GM19238 (cell line): ENCODE results near the gene AUP1.

ENCODE experiments used
- DNase-seq: peaks from one replicate; pipeline ENCODE4 v3.0.0; 2011; ENCODE audit warnings: low spot score; ENCODE audit not compliant: insufficient read length

Gene AUP1

GRCh38 chr2:74514368-74515270 is 14.9 kb downstream of the AUP1 start, which contains the start of gene TLX2:
Gene TLX2, plus strand, starts transcription at chr2:74514450. Its CDS starts 357 bp downstream, at chr2:74514807.
- DNase-seq: no peak

DNA sequence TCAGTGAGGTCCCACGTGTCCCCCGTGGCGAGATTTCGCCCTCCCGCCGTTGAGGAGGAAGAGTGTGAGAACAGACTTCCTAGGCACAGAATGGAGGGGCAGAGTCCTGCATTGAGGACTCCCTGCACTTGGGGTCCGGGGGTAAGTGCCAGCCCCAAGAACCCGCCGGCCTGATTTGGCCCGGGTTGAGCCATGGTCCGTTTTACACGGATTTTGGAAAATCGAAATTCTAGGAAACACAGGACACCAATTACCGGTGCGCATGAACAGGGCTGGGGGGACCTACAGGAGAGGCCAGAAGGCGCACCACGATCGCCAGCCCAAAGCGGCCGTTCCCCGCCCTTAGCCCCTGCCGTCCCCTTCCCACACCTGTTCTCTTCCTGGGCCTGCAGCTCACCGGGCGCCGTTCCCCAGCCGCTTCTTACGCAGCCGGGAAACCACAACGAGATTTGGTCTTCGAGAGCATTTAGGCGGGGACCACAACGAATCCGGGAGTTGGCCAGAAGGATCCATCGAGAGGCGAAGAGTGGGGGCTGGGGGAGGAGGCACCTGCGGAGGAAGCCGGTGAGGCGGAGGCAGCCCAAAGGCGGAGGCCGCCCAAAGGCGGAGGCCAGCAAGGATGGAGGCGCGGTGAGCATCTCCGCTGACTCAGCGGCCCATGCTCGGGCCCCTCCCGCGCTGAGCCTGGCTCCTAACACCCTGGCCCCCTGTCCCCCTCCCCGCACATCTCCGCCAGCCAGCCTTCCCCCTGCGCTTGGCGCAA is 15.7 kb downstream of the AUP1 start:
- no peak for DNase-seq

DNA sequence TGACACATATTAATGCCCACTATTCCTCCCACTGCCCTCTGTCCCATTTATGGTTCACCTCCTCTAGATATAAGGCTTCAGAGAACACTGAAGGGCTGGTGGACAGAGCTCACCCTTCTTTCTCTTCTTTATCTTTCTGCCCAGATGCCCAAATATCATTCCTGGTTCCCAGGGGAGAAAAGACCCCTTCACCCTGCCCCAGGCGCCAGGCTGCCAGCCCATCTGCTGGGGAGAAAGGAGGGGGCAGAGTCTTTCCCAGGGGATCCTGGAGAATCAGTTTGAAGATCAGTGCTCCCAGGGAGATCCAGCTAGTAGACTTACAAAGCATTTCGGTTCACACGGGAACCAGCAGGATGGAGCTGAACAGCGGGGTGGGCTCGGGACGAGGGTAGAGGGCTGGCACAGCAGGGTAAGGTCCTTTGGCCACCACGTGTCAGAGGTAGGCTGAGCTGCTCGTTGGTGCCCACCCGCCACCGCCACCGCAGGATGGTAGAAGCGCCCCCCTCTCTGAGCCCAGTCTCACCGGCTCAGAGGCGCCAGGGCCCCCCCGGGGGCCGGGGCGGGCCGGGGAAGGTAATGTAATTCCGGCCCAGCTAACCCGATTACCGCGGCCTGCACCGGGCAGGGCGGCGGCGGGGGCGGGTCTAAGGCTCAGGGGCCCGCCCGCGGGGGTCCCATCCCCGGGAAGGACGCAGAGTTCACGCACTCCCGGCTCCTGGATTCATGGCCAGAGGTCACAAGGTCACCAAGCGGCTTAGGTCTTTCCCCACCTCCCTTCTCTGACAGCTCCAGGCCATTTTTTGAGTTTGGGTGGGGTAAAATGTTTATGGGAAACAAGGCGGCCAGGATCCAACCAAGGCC is 16.5 kb downstream of the AUP1 start:
- DNase-seq: no peak

DNA sequence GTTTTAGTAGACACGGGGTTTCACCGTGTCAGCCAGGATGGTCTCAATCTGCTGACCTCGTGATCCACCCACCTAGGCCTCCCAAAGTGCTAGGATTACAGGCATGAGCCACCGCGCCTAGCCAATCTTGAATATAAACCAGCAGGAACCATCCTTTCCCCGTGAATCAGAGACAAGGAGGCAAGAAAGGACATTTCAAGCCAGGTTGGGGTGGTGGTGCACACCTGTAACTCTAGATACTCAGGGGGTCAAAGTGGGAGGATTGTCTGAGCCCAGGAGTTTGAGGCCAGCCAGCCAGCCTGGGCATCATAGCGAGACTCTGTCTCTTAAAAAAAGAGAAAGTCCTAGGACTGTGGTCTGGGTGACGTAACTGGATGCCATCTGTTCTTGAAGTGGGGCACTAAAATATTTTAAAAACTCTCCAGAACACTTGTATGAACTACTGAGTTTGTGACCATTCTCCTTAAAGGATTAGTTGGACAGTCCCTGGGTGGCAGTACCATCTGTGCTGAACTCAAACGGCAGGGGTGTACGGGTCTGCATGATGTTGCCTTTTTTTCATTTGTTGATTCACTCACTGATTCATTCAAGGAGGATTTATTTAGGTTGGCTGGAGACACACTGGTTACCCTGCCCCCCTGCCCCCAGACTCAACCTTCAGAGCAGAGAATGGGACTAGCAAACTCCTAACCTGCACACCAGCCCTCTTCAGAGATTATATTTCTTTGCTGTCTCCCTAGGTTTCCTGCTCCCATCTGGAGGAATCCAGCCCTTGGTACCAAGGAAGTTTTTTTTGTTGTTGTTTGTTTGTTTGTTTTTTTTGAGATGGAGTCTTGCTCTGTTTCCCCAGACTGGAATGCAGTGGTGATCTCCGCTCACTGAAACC is 18.2 kb downstream of the AUP1 start:
- no peak for DNase-seq

DNA sequence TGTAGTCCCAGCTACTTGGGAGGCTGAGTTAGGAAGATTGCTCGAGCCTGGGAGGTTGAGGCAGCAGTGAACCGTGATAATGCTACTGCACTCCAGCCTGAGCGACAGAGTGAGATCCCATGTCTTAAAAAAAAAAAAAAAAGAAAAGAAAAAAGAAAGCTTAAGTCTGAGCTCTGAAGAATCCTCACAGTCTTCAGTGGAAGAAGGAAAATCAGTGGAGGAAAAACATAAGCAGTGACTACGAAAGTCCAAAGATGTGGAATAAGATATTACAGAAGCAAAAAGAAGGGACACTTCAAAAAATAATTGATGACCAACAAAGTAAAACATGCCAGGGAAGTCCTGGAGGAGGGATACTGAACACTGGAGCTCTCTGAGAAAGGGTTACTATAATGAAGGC is 19.2 kb downstream of the AUP1 start:
- DNase-seq: no peak

DNA sequence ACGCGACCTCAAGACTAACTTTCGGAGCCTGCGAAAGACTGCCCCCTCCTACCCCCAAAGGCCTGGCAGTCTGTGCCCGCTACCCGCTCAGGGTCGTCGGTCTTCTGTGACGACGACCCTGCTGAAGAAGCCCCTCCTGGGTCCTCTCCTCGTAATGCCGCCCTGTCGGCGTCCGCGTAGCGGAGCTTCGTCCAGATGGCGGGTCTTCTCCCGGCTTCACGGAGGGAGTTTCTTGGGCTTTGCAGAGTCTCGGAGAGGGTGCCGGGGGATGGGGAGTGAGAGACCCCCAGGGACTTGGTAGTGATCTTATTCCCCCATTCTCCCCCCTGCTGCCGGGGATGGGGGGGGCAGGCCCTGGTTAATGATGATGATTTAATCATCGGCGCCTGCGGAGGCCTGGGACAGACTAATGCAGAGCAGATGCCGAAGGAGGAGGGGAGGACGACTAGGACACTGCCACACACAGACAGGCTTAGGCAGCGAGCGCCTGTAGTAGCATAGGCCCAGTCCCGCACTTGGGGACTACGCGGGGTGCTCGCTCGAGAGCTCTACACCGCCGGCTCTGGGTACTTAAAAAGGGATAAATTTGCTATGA is 21.5 kb downstream of the AUP1 start:
- no peak for DNase-seq

DNA sequence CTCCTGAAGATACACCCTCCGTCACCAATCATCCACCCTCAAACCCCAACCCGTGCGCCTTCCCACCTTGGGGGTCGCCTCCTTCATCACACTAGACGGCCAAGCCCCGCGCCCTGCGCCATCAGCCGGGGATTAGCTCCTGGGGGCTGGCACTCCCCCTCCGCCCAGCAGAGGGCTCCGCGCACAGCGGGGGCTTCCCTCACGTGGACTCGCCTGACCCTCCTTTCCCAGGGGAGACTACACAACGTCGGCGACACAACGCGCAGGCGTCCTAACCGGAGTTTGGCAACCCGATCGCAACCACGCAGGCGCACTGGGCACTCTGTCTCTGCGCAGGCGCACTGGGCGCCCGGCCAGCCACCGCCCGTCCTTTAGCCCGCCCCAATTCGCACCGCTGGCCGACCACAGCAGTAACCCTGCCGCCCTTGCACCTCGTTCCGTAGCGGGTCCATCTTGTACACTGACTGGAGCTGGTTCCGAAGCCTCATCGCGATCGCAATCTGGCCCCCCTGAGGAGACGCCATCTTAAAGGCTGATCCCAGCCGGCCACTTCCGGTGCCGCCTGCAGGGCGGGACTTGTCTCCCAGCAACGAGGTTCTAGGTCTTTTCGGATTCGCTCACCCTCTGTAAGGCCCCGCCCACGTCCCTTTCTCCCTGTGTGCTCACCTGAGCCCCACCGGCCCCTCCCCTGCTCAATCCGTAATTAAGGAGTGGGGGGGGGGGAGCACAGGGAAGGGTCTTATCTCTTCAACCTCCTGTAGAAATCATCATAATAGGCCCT is 22.2 kb downstream of the AUP1 start, which contains the start of gene PCGF1:
Gene PCGF1, minus strand, starts transcription at position 551 of the 781 bp plus-strand sequence. Its CDS starts 27 bp downstream, at position 524.
- DNase-seq: peak; percentile 98

DNA sequence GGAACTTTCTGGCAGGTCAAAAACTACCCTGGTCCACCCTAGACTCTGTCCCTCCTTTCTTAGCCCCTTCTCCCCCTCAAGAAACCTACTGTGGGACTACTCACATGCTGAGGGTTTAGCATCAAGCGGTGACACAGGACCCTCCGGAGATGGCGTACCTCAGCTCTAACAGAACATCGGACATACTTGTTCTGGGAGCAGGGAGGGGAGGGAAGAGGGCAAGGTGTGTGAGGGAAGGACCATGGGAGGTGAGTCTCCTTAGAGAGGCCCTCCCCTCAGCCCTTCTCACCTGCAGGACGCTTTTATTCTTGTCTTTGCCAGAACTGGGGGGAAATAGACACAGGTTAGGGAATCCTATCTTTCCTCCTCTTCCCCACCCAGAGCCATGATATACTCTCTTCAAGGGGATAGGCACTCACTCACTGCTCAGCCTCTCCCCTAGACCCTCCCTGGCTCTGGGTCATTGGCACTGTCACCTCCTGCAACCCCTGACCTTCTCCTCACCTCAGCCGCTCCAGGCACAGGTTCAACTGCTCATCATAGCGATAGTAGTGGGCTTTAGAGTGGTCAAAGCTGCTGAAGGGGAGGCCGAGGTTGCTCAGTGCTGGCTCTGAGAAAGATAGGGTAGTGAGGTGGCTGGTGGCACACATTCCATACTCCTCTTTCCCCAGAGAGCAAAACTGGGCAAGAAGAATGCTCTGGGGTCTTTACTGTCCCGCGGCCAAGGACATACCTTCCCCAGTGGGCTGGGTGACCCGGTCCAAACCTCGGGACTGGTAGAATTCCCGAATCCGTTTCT is 23.9 kb downstream of the AUP1 start:
- no peak for DNase-seq

DNA sequence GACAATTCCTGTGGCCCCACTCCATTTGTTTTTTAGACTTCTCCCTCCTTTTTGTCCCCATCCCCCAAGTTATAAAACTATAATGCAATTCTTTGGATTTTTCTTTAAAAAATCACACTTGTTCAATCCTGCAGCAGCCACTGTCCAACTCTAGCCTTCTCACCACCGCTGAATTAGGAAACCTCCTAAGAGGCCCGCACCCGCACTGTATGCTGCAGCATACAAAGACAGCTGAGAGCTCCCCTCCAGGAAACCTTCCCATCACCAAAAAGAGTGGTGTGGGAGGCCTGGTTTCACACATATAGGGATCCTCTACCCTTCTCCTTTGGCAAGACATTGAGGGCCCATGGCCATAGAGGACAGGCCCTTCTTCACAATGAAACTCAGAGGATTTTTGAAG is 24.9 kb downstream of the AUP1 start:
- no peak for DNase-seq

DNA sequence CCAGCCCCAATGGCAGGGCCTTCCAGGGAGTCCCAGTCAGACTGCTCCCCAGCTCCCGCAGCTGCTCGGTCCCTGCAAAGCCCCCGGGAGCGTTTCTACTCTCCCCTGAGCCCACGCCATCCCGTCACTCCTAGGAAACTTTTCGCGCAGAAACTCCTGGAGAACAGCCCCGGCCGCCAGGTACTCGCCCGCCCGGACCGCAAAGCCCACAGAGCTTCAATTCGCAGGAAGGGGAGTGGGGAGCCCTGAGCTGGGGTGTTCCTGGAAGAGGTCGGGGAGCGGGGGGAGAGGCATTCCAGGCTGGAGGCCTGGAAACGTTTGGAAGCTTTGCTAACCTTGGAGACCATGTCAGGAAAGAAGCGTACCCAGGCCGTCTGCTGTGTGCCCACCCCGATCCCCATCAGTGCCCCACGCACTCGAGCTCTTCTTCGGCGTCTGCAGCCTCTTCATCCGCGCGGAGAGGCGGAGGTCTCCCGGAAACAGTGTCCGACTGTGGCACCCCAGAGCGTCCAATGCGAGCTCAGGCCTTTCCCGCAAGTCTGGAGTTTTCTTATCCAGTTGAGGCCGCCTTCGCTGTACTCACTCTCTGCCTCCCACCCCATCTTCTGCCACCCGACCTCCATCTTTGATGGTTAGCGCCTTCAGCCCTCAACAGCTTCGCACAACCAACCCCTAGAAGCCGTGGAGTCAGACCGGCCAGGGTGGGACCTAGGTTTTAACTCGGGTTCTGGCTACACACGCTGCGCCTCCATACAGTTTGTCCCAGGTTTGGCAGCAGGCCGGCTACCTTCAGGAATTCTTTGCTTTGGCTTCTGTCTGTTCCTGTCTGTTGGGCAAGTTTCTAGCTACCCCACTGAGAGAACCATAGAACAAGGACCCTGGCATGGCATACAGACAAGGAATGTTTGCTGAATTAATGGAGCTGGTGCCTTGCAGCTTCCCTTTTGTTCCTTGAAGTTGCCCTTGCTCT is 25.7 kb downstream of the AUP1 start:
- no peak for DNase-seq

- DNase-seq: no peak
Observed at GRCh38 chr2:74502720-74503505, 26.6 kb downstream of the AUP1 start.

DNA sequence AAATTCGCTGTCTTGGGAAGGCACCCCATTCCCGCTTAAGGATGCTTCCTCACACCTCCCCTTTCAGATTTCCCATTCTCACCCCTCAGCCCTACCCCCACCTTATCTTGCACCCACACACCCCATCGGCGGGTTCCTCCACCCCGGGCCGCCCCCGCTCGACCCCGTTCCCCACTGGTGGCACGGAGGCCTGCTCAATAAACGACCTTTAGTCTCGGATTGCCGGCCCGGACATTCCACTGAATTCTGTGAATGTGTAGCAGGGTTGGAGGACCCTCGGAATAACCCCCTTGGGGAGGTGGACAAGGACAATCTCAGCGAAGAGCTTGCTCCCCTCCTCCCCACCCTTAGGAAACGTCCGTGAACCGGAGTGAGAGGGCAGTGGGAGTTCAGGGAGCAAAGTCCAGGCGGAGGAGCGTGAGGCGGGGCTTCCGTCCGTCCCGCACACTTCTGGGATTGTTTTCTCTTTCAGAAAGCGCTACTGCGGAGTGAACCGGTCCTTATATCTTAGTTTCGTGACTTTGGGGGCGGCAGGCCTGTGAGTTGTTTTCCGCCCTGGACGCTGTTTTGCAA is 27.3 kb downstream of the AUP1 start:
- DNase-seq: no peak

- no peak for DNase-seq
Observed at GRCh38 chr2:74501335-74502071, 28.0 kb downstream of the AUP1 start.

GRCh38 chr2:74500578-74500946 is 28.9 kb downstream of the AUP1 start:
- no peak for DNase-seq

GRCh38 chr2:74499940-74500577 is 29.4 kb downstream of the AUP1 start:
- no peak for DNase-seq
